Prostate gland (tissue), 2 donors: ENCODE results near the gene ANKS6.

Experiments
- CTCF ChIP-seq, 4 experiments: fragments of 200-600 bp in 2 of 4; fragments of 450-650 bp in 2 of 4; sonication (generic) in 2 of 4; IDR thresholded peaks; 1 replicate in 3 of 4; 2 replicates in 1 of 4; pipeline ENCODE4 v1.5.1; 2016 to 2019; ENCODE audit warnings: antibody characterized with exemption in 4 of 4, mild to moderate bottlenecking in 2 of 4, moderate library complexity in 2 of 4
- POLR2A ChIP-seq: fragments of 450-650 bp; IDR thresholded peaks from one replicate; pipeline ENCODE4 v1.6.1; 2016; ENCODE audit warnings: antibody characterized with exemption, mild to moderate bottlenecking
- POLR2AphosphoS5 ChIP-seq: sonication (generic); formaldehyde crosslinking; IDR thresholded peaks from one replicate; pipeline ENCODE4 v1.6.1; 2017; ENCODE audit warnings: antibody characterized with exemption

- no peak for TF ChIP-seq CTCF (IDR thresholded peaks at IDR 0.05)
- no peak for TF ChIP-seq POLR2AphosphoS5
- TF ChIP-seq POLR2A: no peak
Measured at GRCh38 chr9:98818764-98819163, 22.4 kb upstream of the ANKS6 start.
